Endothelial cell (in vitro differentiated cells): ENCODE data around the gene SV2B. TPM values are rescaled to one million over a fixed set of nuclear protein-coding genes. Genes with fewer than 3 reads are reported as not detected.

Experiments
- DNase-seq: peaks from one replicate; pipeline ENCODE4 v3.0.0; 2021; ENCODE audit warnings: low spot score
- H3K27ac Mint-ChIP-seq: one replicate; pipeline ENCODE4 v1.8.0; 2021; ENCODE audit warnings: mixed read lengths, inconsistent platforms; ENCODE audit not compliant: unreplicated experiment
- H3K27me3 Mint-ChIP-seq: one replicate; pipeline ENCODE4 v1.8.0; 2021; ENCODE audit warnings: mild to moderate bottlenecking, moderate library complexity, mixed read lengths, inconsistent platforms; ENCODE audit not compliant: unreplicated experiment
- H3K36me3 Mint-ChIP-seq: one replicate; pipeline ENCODE4 v1.8.0; 2021; ENCODE audit warnings: mild to moderate bottlenecking, low read depth, mixed read lengths, inconsistent platforms; ENCODE audit not compliant: unreplicated experiment
- H3K4me1 Mint-ChIP-seq: one replicate; pipeline ENCODE4 v1.8.0; 2021; ENCODE audit warnings: mild to moderate bottlenecking, mixed read lengths, inconsistent platforms; ENCODE audit not compliant: unreplicated experiment
- H3K4me3 Mint-ChIP-seq: one replicate; pipeline ENCODE4 v1.8.0; 2021; ENCODE audit warnings: mild to moderate bottlenecking, mixed read lengths, inconsistent platforms; ENCODE audit not compliant: unreplicated experiment
- H3K9me3 Mint-ChIP-seq: one replicate; pipeline ENCODE4 v1.8.0; 2021; ENCODE audit warnings: mixed read lengths, inconsistent platforms; ENCODE audit not compliant: unreplicated experiment
- CTCF ChIP-seq: fragments of 200-600 bp; sonication (generic); IDR thresholded peaks from one replicate; pipeline ENCODE4 v1.5.0; 2021; ENCODE audit warnings: antibody characterized with exemption; ENCODE audit not compliant: unreplicated experiment
- total RNA-seq: library from RNA; stranded (reverse); fragmentation: NEBNext Ultra II Directional; extraction: Animal tissue kit (Norgen Biotek cat#: 25700); gene quantifications from one replicate; pipeline ENCODE4 v1.2.1, GENCODE V29; 2021; ENCODE audit not compliant: unreplicated experiment

The SV2B gene
- total RNA-seq, 1 donor from 2014 or later, result 0.26 TPM

DNA sequence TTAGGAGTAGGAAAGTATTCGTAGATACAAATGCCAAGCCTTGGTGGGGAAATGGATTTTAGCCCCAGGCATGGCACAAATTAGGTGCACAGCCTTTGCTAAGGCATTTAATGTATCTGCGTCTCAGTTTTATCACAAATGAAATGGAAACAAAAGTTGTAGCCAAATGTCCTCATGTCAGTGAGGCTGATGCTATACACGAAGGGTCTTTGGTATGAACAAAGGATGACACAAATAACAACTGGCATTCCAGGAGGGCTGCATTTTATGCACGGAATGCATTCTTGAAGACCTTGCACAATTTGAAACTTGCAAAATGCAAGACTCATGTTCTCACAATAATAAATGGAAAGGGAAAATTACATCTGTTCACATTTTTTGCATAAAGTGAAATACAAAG is 181.9 kb downstream of the SV2B start:
- Mint-ChIP-seq H3K4me3 (no peak overlapping the region), H3K4me1 (no peaks in the 10 kb centered on the region), H3K27me3 (no peaks in the 10 kb centered on the region), H3K27ac (no peak overlapping the region), H3K36me3 (no peaks in the 10 kb centered on the region), H3K9me3 (no peaks in the 10 kb centered on the region)
- DNase-seq, result no peak
- TF ChIP-seq CTCF, result no peak

DNA sequence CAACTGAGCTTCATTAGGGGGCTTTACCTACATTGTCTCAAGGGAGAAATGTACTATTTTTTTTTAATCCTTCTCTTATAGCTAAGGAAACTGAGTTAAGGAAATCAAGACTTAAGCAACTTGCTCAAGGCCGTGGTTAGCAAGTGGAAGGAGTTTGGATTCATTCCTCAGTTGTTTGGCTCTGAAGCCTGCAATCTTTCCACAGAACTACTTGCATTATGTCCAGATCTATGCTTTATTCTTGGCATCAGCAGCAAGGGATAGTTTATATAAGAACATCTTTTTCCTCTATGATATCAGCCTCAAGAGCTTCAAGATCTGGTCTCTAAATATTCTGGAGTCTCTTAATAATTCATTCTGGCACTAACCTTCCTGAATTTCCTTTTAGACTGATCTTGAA is 182.4 kb downstream of the SV2B start:
- H3K36me3 Mint-ChIP-seq, result no peaks in the 10 kb centered on the region
- no peaks in the 10 kb centered on the region for H3K27me3 Mint-ChIP-seq
- H3K4me1 Mint-ChIP-seq, result no peaks in the 10 kb centered on the region
- no peak overlapping the region for H3K4me3 Mint-ChIP-seq
- no peak for DNase-seq
- H3K27ac Mint-ChIP-seq, result no peak overlapping the region
- no peaks in the 10 kb centered on the region for H3K9me3 Mint-ChIP-seq
- no peak for TF ChIP-seq CTCF

DNA sequence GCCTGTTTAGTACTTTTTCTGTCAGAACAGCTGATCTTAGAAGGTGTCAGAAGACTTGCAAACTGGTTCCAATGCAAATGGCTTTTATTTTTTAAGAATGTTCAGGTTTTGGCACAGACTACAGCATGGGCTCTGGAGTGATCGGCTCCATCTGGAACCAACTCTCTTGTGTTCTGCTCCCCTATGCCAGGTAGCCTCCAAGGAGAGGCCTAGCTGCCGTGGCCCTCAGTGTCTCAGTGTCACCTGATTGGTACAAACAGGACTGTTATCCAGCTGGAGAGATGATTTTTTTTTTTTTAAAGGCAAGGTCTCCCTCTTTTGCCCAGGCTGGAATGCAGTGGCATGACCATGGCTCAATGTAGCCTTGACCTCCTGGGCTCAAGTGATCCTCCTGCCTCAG is 183.1 kb downstream of the SV2B start:
- TF ChIP-seq CTCF, result no peak
- no peaks in the 10 kb centered on the region for H3K36me3 Mint-ChIP-seq
- no peaks in the 10 kb centered on the region for H3K9me3 Mint-ChIP-seq
- H3K27me3 Mint-ChIP-seq, result no peaks in the 10 kb centered on the region
- DNase-seq, result no peak
- no peak overlapping the region for H3K4me3 Mint-ChIP-seq
- H3K4me1 Mint-ChIP-seq, result no peaks in the 10 kb centered on the region
- H3K27ac Mint-ChIP-seq, result no peak overlapping the region

GRCh38 chr15:91284758-91285466 is 184.9 kb downstream of the SV2B start:
- no peak for TF ChIP-seq CTCF
- Mint-ChIP-seq H3K4me1 (peaks cover 2% of the 10 kb centered on the region), H3K4me3 (no peak overlapping the region), H3K27ac (no peak overlapping the region), H3K9me3 (no peaks in the 10 kb centered on the region), H3K36me3 (no peaks in the 10 kb centered on the region), H3K27me3 (peaks cover 3% of the 10 kb centered on the region)
- DNase-seq, result no peak

DNA sequence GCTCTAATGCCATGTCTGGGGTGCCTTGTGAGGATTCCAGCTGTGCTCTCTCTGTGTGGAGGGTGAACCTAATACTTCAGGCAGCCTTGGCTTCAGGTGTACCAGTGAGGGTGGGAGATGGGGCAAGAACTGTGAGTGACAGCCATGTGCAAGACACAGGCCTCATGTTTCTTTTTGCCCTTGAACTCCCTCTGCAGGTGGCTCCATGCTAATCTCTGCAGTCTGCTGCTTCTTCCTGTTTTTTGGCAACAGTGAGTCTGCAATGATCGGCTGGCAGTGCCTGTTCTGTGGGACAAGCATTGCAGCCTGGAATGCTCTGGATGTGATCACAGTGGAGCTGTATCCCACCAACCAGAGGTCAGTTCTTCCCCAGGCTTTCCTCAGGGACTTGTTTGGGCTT is 189.3 kb downstream of the SV2B start:
- DNase-seq, result peak; percentile 13
- Mint-ChIP-seq H3K4me1 (peaks cover 2% of the 10 kb centered on the region), H3K9me3 (no peaks in the 10 kb centered on the region), H3K27me3 (peaks cover 3% of the 10 kb centered on the region), H3K36me3 (no peaks in the 10 kb centered on the region), H3K27ac (no peak overlapping the region), H3K4me3 (no peak overlapping the region)
- no peak for TF ChIP-seq CTCF
